Measurements from ENCODE around the gene UHMK1.

DNA sequence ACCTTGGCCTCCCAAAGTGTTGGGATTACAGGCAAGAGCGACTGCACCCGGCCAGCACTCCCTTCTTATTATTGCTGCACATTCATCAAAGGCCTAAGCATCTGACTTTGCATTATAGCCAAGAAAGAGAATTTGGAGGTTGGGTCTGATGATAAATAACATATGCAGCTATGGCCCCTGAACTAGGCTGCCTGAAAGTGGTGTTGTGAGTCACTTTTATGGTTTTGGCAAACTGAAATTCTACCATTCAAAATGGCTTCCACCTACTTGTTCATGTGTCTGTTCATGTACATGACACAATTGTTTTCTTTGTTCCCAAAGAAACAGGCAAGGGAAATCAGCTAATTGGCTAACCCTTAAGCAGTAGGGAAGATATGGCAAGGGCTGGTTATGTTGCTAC is 38.9 kb downstream of the UHMK1 start:
- TF ChIP-seq, protein P1, sequence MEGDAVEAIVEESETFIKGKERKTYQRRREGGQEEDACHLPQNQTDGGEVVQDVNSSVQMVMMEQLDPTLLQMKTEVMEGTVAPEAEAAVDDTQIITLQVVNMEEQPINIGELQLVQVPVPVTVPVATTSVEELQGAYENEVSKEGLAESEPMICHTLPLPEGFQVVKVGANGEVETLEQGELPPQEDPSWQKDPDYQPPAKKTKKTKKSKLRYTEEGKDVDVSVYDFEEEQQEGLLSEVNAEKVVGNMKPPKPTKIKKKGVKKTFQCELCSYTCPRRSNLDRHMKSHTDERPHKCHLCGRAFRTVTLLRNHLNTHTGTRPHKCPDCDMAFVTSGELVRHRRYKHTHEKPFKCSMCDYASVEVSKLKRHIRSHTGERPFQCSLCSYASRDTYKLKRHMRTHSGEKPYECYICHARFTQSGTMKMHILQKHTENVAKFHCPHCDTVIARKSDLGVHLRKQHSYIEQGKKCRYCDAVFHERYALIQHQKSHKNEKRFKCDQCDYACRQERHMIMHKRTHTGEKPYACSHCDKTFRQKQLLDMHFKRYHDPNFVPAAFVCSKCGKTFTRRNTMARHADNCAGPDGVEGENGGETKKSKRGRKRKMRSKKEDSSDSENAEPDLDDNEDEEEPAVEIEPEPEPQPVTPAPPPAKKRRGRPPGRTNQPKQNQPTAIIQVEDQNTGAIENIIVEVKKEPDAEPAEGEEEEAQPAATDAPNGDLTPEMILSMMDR (IDR thresholded peaks at IDR 0.05) = no peak
- TF ChIP-seq POLR2AphosphoS5 (IDR thresholded peaks at IDR 0.05) = no peak
- TF ChIP-seq POLR2A (IDR thresholded peaks at IDR 0.05) = no peak
